Spleen (tissue), 7 donors: ENCODE results near the gene WDR59.

Source experiments
- POLR2A ChIP-seq, 3 donors: fragments of 450-650 bp; IDR thresholded peaks; one replicate each; pipeline ENCODE4 v1.5.1; 2017; ENCODE audit warnings: antibody characterized with exemption in 3 of 3, mild to moderate bottlenecking in 1 of 3
- POLR2AphosphoS5 ChIP-seq, 3 donors: sonication (generic); formaldehyde crosslinking; IDR thresholded peaks; one replicate each; pipeline ENCODE4 v1.5.1; 2017; ENCODE audit warnings: antibody characterized with exemption in 3 of 3
- TF ChIP-seq, protein P1 (sequence below), 11 experiments: fragments of 200-600 bp in 7 of 11; fragments of 450-650 bp in 4 of 11; sonication (generic) in 4 of 11; IDR thresholded peaks in 8 of 11; conservative IDR thresholded peaks in 3 of 11; 1 replicate in 7 of 11; 2 replicates in 4 of 11; pipeline versions ENCODE4 v1.4.0 to v1.8.0; 2016 to 2021; ENCODE audit warnings: antibody characterized with exemption in 11 of 11, inconsistent platforms in 4 of 11, mild to moderate bottlenecking in 1 of 11
- donor health status: DM: no; HTN: no; CAD: no; lungs with moderate emphysema.
- donor health status: DM: no; HTN: no; CAD: no.
- donor health status: DM: no; HTN: no; CAD: no.

DNA sequence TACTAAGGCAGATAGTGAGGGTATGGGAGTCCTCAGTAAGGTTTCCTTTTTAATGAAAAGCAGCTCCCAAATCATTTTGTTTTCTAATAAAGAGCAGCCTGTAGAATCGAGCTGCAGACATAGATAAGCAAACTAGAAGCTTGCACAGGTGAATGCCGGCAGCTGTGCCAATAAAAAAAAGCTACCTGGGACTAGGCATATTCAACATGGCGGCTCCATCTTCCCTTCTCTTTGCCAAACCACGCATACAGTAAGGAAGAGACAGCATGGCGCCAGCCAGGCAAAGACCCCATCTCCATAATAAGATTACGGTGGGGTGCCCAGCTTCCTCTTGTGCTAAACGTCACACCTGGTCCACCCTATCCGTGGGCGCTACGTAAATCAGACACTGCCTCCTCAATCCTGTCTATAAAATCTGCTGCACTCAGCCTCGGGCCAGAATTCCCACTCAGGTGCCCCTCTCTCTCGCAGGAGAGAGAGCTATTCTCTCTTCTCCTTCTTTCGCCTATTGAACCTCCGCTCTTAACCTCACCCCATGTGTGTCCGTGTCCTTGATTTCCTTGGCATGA is 117.6 kb downstream of the WDR59 start:
- TF ChIP-seq POLR2A (IDR thresholded peaks at IDR 0.05) (no peak), POLR2AphosphoS5 (IDR thresholded peaks at IDR 0.05) (no peak)
- TF ChIP-seq, protein P1, sequence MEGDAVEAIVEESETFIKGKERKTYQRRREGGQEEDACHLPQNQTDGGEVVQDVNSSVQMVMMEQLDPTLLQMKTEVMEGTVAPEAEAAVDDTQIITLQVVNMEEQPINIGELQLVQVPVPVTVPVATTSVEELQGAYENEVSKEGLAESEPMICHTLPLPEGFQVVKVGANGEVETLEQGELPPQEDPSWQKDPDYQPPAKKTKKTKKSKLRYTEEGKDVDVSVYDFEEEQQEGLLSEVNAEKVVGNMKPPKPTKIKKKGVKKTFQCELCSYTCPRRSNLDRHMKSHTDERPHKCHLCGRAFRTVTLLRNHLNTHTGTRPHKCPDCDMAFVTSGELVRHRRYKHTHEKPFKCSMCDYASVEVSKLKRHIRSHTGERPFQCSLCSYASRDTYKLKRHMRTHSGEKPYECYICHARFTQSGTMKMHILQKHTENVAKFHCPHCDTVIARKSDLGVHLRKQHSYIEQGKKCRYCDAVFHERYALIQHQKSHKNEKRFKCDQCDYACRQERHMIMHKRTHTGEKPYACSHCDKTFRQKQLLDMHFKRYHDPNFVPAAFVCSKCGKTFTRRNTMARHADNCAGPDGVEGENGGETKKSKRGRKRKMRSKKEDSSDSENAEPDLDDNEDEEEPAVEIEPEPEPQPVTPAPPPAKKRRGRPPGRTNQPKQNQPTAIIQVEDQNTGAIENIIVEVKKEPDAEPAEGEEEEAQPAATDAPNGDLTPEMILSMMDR (IDR thresholded peaks at IDR 0.05 in 8 of 11, conservative IDR thresholded peaks at IDR 0.05 in 3 of 11), result no peak
